H1 (cell line): ENCODE data around the gene PLCL1. TPM values are rescaled to one million over a fixed set of nuclear protein-coding genes. Genes with fewer than 3 reads are reported as not detected.

Source experiments
- CHD7 ChIP-seq: fragments of 300-600 bp; sonication (generic); IDR thresholded peaks from 2 replicates; pipeline ENCODE4 v1.7.1; 2012; ENCODE audit warnings: low read length, moderate library complexity, mild to moderate bottlenecking, inconsistent platforms; ENCODE audit not compliant: insufficient replicate concordance
- HDAC6 ChIP-seq: IDR thresholded peaks from one replicate; pipeline ENCODE4 v1.7.1; 2012; ENCODE audit warnings: low read depth, mild to moderate bottlenecking, inconsistent platforms, low read length, moderate library complexity
- JUN ChIP-seq: IDR thresholded peaks from 2 replicates; pipeline ENCODE4 v1.6.1; 2011; ENCODE audit warnings: low read depth, mild to moderate bottlenecking, improper control_type of control experiment, low read length
- KDM5A ChIP-seq: fragments of 200-600 bp; IDR thresholded peaks from 2 replicates; pipeline ENCODE4 v1.7.1; 2012; ENCODE audit warnings: mild to moderate bottlenecking, low read length, inconsistent platforms, mixed read lengths
- SAP30 ChIP-seq: fragments of 300-600 bp; sonication (generic); IDR thresholded peaks from 2 replicates; pipeline ENCODE4 v1.7.1; 2012; ENCODE audit warnings: low read length, moderate library complexity, mild to moderate bottlenecking, inconsistent platforms; ENCODE audit not compliant: insufficient read depth, insufficient replicate concordance
- SRF ChIP-seq: IDR thresholded peaks from 2 replicates; pipeline ENCODE4 v1.6.1; 2011; ENCODE audit warnings: mild to moderate bottlenecking, low read depth, low read length, moderate library complexity
- TBP ChIP-seq: IDR thresholded peaks from 2 replicates; pipeline ENCODE4 v1.6.1; 2011; ENCODE audit warnings: low read depth, low read length, improper control_type of control experiment
- polyA plus RNA-seq, 7 experiments: library from polyadenylated mRNA; depleted of rRNA in 3 of 7; stranded (reverse) in 5 of 7; unstranded in 2 of 7; fragments of >200 nt in 5 of 7; fragments of 200-250 nt in 2 of 7; gene quantifications; 1 replicate in 5 of 7; 2 replicates in 1 of 7; 4 replicates in 1 of 7; pipeline versions ENCODE4 v1.2.1 to v1.2.3, GENCODE V29; 2011 to 2013; ENCODE audit warnings: missing spikeins in 2 of 7, mixed read lengths in 2 of 7
- total RNA-seq: library from RNA; stranded (reverse); fragmentation: NEBNext Ultra II Directional; extraction: Animal tissue kit (Norgen Biotek cat#: 25700); gene quantifications from 2 replicates; pipeline ENCODE4 v1.2.1, GENCODE V29; 2021

Gene PLCL1
- total and polyA plus RNA-seq, 2 of the 8 experiments (the other 6 are each of a cell fraction or from before 2014, with no cell fraction given), result not detected

DNA sequence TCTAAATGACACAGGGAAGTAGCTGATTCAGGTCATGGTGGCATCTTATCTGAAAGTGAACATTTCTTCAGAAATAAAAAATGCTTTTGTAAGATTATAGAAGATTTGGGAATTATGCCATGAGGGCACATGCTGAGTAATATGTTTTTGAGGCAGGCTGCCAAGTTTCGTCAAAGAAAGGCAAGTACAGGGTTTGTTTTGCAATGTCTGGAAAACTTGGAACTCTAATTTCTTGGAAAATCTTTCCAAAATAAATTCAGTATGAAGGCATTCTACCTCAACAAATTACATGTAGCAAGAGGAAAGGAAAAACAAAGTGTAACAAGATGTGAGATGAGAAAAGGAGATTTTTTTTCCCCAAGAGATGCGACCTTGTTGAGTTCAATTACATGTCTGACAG, 167.7 kb downstream of the PLCL1 start (continued):
- TF ChIP-seq KDM5A (no peak), CHD7 (no peak), TBP (no peak), HDAC6 (no peak), SAP30 (no peak), JUN (no peak), SRF (no peak)
